ENCODE data around the gene GALNT14. TPM values are rescaled to one million over a fixed set of nuclear protein-coding genes. Genes with fewer than 3 reads are reported as not detected.

The GALNT14 gene
- total and polyA plus RNA-seq, 2 donors (not counting 1 experiment from before 2014, with no cell fraction given): 3.1 to 6.2 TPM

- intact Hi-C loops (cut with micrococcal nuclease): no loop called here
- WGBS (ENCODE audit: insufficient coverage): 96% methylated on average over 4 of the region's 5 CpGs
Measured at GRCh38 chr2:31134480-31134879, 3.8 kb downstream of the GALNT14 start.

DNA sequence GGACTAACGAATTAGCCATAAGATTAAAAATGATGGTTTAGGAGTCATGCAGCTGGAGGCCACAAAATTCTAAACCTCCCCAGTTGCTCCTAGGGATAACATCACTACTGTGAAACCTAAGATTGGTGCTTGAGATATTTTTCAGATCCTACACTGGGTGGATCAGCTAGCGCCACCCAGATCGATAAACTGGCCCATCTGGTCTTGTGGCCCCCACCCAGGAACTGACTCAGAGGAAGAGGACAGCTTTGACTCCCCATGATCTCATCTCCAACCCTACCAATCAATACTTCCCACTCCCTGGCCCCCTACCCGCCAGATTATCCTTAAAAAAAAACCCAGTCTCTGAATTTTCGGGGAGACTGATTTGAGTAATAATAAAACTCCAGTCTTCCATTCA lies 5.5 kb downstream of the GALNT14 start:
- WGBS (ENCODE audit: insufficient coverage): 87% methylated on average over 3 of the region's 5 CpGs
- Histone ChIP-seq H3K4me3 (ENCODE audit: control extremely low read depth in 1 of 5, extremely low read depth in 1 of 5, insufficient read depth in 1 of 5, low read depth in 2 of 5, low read length in 4 of 5) (no peak overlapping the region), H2AFZ (ENCODE audit: insufficient read depth, low read depth, low read length, poor library complexity, severe bottlenecking) (no peak overlapping the region), H3K79me2 (ENCODE audit: control insufficient read depth, insufficient read depth, low read length) (no peaks in the 10 kb centered on the region), H3K9me3 (ENCODE audit: control extremely low read depth in 1 of 3, control insufficient read depth in 2 of 3, insufficient read depth in 1 of 3, low read length in 2 of 3) (no peaks in the 10 kb centered on the region), H3K4me2 (replicated peaks; ENCODE audit: low read depth, low read length, poor library complexity, severe bottlenecking) (no peak overlapping the region), H3K9ac (ENCODE audit: low read length) (no peak overlapping the region), H3K27ac (ENCODE audit: low read length in 2 of 2) (no peak overlapping the region), H3K36me3 (replicated peaks in 1 of 2; ENCODE audit: control extremely low read depth in 1 of 2, control insufficient read depth in 1 of 2, extremely low read depth in 1 of 2, insufficient read depth in 2 of 2, low read length in 1 of 2) (no peaks in the 10 kb centered on the region), H3K4me1 (ENCODE audit: control insufficient read depth in 2 of 2, insufficient read depth in 2 of 2, low read length in 2 of 2) (peaks cover 9 to 10% of the 10 kb centered on the region in 2 donors), H4K20me1 (ENCODE audit: control insufficient read depth, insufficient read depth, low read length, poor library complexity, severe bottlenecking) (no peaks in the 10 kb centered on the region), H3K27me3 (replicated peaks in 1 of 4; ENCODE audit: control extremely low read depth in 1 of 4, control insufficient read depth in 3 of 4, insufficient read depth in 4 of 4, low read length in 3 of 4) (peaks cover 0 to 11% (median 7%) of the 10 kb centered on the region in 4 experiments)
- H3K4me1 Mint-ChIP-seq: peaks cover 16% of the 10 kb centered on the region
- intact Hi-C loops (cut with micrococcal nuclease): no loop called here
- no peaks in the 10 kb centered on the region for H3K9me3 Mint-ChIP-seq (ENCODE audit: insufficient read depth)
- DNase-seq (no peak), ATAC-seq (ENCODE audit: low read depth) (no peak)
- H3K27ac Mint-ChIP-seq: no peak overlapping the region
- no peak overlapping the region for H3K4me3 Mint-ChIP-seq
- ChIA-PET CTCF (interaction anchor here (1.3 to 1.7 kb wide), 3 partner anchors 12 to 201 kb away, joined by 3 to 6 read pairs (median 4); no protein-coding TSS in a partner anchor), POLR2A (no interaction called here)
- peaks cover 21% of the 10 kb centered on the region for H3K27me3 Mint-ChIP-seq
- TF ChIP-seq EZH2 (IDR thresholded peaks at IDR 0.05; ENCODE audit: borderline replicate concordance, insufficient read depth, low read depth, low read length, poor library complexity, severe bottlenecking) (no peak), CTCF (IDR thresholded peaks at IDR 0.05) (no peak)

More at GRCh38 chr2:31134480-31134879, 3.8 kb downstream of the GALNT14 start:
- H3K27ac Mint-ChIP-seq: no peak overlapping the region
- DNase-seq: no peak
- H3K4me1 Mint-ChIP-seq: peaks cover 17% of the 10 kb centered on the region
- Histone ChIP-seq H3K27me3 (replicated peaks in 1 of 4; ENCODE audit: control extremely low read depth in 1 of 4, control insufficient read depth in 3 of 4, insufficient read depth in 4 of 4, low read length in 3 of 4) (peaks cover 0 to 11% (median 7%) of the 10 kb centered on the region in 4 experiments), H3K4me2 (replicated peaks; ENCODE audit: low read depth, low read length, poor library complexity, severe bottlenecking) (no peak overlapping the region), H3K27ac (ENCODE audit: low read length in 2 of 2) (no peak overlapping the region), H3K4me3 (ENCODE audit: control extremely low read depth in 1 of 5, extremely low read depth in 1 of 5, insufficient read depth in 1 of 5, low read depth in 2 of 5, low read length in 4 of 5) (no peak overlapping the region), H3K9me3 (ENCODE audit: control extremely low read depth in 1 of 3, control insufficient read depth in 2 of 3, insufficient read depth in 1 of 3, low read length in 2 of 3) (no peaks in the 10 kb centered on the region), H4K20me1 (ENCODE audit: control insufficient read depth, insufficient read depth, low read length, poor library complexity, severe bottlenecking) (no peaks in the 10 kb centered on the region), H3K36me3 (replicated peaks in 1 of 2; ENCODE audit: control extremely low read depth in 1 of 2, control insufficient read depth in 1 of 2, extremely low read depth in 1 of 2, insufficient read depth in 2 of 2, low read length in 1 of 2) (no peaks in the 10 kb centered on the region), H3K4me1 (ENCODE audit: control insufficient read depth in 2 of 2, insufficient read depth in 2 of 2, low read length in 2 of 2) (peaks cover 15 to 16% of the 10 kb centered on the region in 2 donors), H3K9ac (ENCODE audit: low read length) (no peak overlapping the region), H2AFZ (ENCODE audit: insufficient read depth, low read depth, low read length, poor library complexity, severe bottlenecking) (no peak overlapping the region), H3K79me2 (ENCODE audit: control insufficient read depth, insufficient read depth, low read length) (no peaks in the 10 kb centered on the region)
- TF ChIP-seq EZH2 (IDR thresholded peaks at IDR 0.05; ENCODE audit: borderline replicate concordance, insufficient read depth, low read depth, low read length, poor library complexity, severe bottlenecking): no peak
- no peak for TF ChIP-seq CTCF (IDR thresholded peaks at IDR 0.05)
- ChIA-PET POLR2A (no interaction called here), CTCF (interaction anchor here (5.5 kb wide), 1 partner anchor 36 kb away, joined by 37 read pairs; no protein-coding TSS in a partner anchor)
- ATAC-seq (ENCODE audit: low read depth): no peak
- H3K4me3 Mint-ChIP-seq: no peak overlapping the region
- H3K27me3 Mint-ChIP-seq: peaks cover 21% of the 10 kb centered on the region
- no peaks in the 10 kb centered on the region for H3K9me3 Mint-ChIP-seq (ENCODE audit: insufficient read depth)

All from B cell (primary cell).